GM12878 (cell line): Measurements from ENCODE around the gene DUSP10. TPM values are rescaled to one million over a fixed set of nuclear protein-coding genes. Genes with fewer than 3 reads are reported as not detected.

Experiments used
- ATAC-seq: fragments of 200-7000 bp; cut with Tn5 transposase; 3 replicates; pipeline ENCODE4 v1.9.1; 2020; ENCODE audit warnings: mild to moderate bottlenecking, moderate library complexity
- BruUV-seq: library from RNA; stranded (reverse); fragments of 400-500 nt; replicated peaks from 2 replicates; lab custom pipeline; 2021; lab: Mats Ljungman, UMichigan
- CTCF ChIA-PET: fragments of 300-600 bp; sonication (Branson Sonifier 250); formaldehyde crosslinking; extraction: SDS; loops from one replicate; lab custom pipeline; 2021; ENCODE audit warnings: inconsistent platforms; lab: Yijun Ruan, JAX
- POLR2A ChIA-PET: fragments of 350-600 bp; formaldehyde crosslinking; extraction: SDS; loops from one replicate; lab custom pipeline; 2021; ENCODE audit warnings: inconsistent platforms; lab: Charles Lee
- RAD21 ChIA-PET: fragments of 300-600 bp; sonication (Branson Sonifier 250); formaldehyde crosslinking; loops from one replicate; lab custom pipeline; 2023; ENCODE audit warnings: antibody characterized with exemption; ENCODE audit not compliant: unreplicated experiment; lab: Charles Lee
- SMC1A ChIA-PET: fragments of 300-600 bp; sonication (Branson Sonifier 250); formaldehyde crosslinking; loops from one replicate; lab custom pipeline; 2023; ENCODE audit not compliant: unreplicated experiment, uncharacterized antibody; lab: Charles Lee
- DNase-seq: peaks from one replicate; pipeline ENCODE4 v3.0.0-alpha.2; 2011; ENCODE audit warnings: low read depth, low spot score
- FAIRE-seq: peaks from 3 replicates; lab custom pipeline; 2011; peaks lifted over from hg19 to GRCh38; lab: Jason Lieb, UNC
- H2AFZ ChIP-seq: 2 replicates; pipeline ENCODE4 v1.6.0; 2011; ENCODE audit warnings: low read depth, low read length, control low read depth; ENCODE audit not compliant: control insufficient read depth
- H3K27ac ChIP-seq: 2 replicates; pipeline ENCODE4 v1.5.1; 2011; ENCODE audit warnings: control low read depth; ENCODE audit not compliant: control insufficient read depth, insufficient read depth
- H3K27me3 ChIP-seq, 2 experiments: replicated peaks in 1 of 2; 2 replicates each; pipeline versions ENCODE4 v1.6.0 to v1.6.1; 2011; ENCODE audit warnings: low read length in 1 of 2; ENCODE audit not compliant: control insufficient read depth in 2 of 2, insufficient read depth in 2 of 2
- H3K36me3 ChIP-seq, 2 experiments: 2 replicates each; pipeline ENCODE4 v1.5.1; 2011; ENCODE audit warnings: low read length in 1 of 2; ENCODE audit not compliant: control insufficient read depth in 2 of 2, insufficient read depth in 2 of 2
- H3K4me1 ChIP-seq: 2 replicates; pipeline ENCODE4 v1.6.1; 2011; ENCODE audit warnings: mild to moderate bottlenecking, low read length, moderate library complexity, mixed read lengths; ENCODE audit not compliant: control insufficient read depth, insufficient read depth
- H3K4me2 ChIP-seq: 2 replicates; pipeline ENCODE4 v1.6.0; 2011; ENCODE audit warnings: control low read depth; ENCODE audit not compliant: control insufficient read depth, insufficient read depth
- H3K4me3 ChIP-seq: fragments of 200-600 bp; sonication (generic); 2 replicates; pipeline ENCODE4 v1.5.1; 2016
- H3K79me2 ChIP-seq: 2 replicates; pipeline ENCODE4 v1.6.0; 2011; ENCODE audit warnings: low read length; ENCODE audit not compliant: control insufficient read depth, insufficient read depth
- H3K9ac ChIP-seq: 2 replicates; pipeline ENCODE4 v1.8.0; 2011; ENCODE audit warnings: low read length, control low read depth, mixed read lengths; ENCODE audit not compliant: control insufficient read depth, insufficient read depth
- H3K9me3 ChIP-seq: replicated peaks from 3 replicates; pipeline ENCODE4 v1.5.1; 2011; ENCODE audit warnings: mild to moderate bottlenecking, low read length; ENCODE audit not compliant: control insufficient read depth, insufficient read depth
- H4K20me1 ChIP-seq: 2 replicates; pipeline ENCODE4 v1.6.0; 2011; ENCODE audit not compliant: control insufficient read depth, insufficient read depth
- BMI1 ChIP-seq: fragments of 450-650 bp; IDR thresholded peaks from 2 replicates; pipeline ENCODE4 v1.6.1; 2016; ENCODE audit warnings: mild to moderate bottlenecking, moderate library complexity, borderline replicate concordance
- CHD2 ChIP-seq: IDR thresholded peaks from 2 replicates; pipeline ENCODE4 v1.6.1; 2011; ENCODE audit warnings: low read depth, low read length, improper control_type of control experiment, borderline replicate concordance
- CREM ChIP-seq: IDR thresholded peaks from 2 replicates; pipeline ENCODE4 v1.6.1; 2014; ENCODE audit warnings: antibody characterized with exemption, low read depth
- DPF2 ChIP-seq: fragments of 450-650 bp; IDR thresholded peaks from 2 replicates; pipeline ENCODE4 v1.6.1; 2017; ENCODE audit warnings: mild to moderate bottlenecking
- HDAC6 ChIP-seq: fragments of 200-600 bp; sonication (generic); IDR thresholded peaks from one replicate; pipeline ENCODE4 v1.8.0; 2017; ENCODE audit warnings: antibody characterized with exemption; ENCODE audit not compliant: unreplicated experiment
- IKZF2 ChIP-seq, 2 experiments: fragments of 450-650 bp; IDR thresholded peaks; 2 replicates each; pipeline ENCODE4 v1.6.1; 2017; ENCODE audit warnings: mild to moderate bottlenecking in 2 of 2, moderate library complexity in 2 of 2
- KDM1A ChIP-seq: fragments of 200-600 bp; sonication (generic); IDR thresholded peaks from 2 replicates; pipeline ENCODE4 v1.6.1; 2016; ENCODE audit warnings: borderline replicate concordance
- MTA2 ChIP-seq: fragments of 450-650 bp; IDR thresholded peaks from 2 replicates; pipeline ENCODE4 v1.6.1; 2016; ENCODE audit warnings: low read depth, mild to moderate bottlenecking, moderate library complexity
- POU2F2 ChIP-seq: IDR thresholded peaks from 3 replicates; pipeline ENCODE4 v1.6.1; 2011; ENCODE audit warnings: low read depth, mild to moderate bottlenecking, low read length, borderline replicate concordance
- TBL1XR1 ChIP-seq: IDR thresholded peaks from 2 replicates; pipeline ENCODE4 v1.6.1; 2012; ENCODE audit warnings: low read depth, low read length, improper control_type of control experiment
- TCF12 ChIP-seq: IDR thresholded peaks from 2 replicates; pipeline ENCODE4 v1.6.1; 2011; ENCODE audit warnings: low read depth, mild to moderate bottlenecking, low read length
- YY1 ChIP-seq: IDR thresholded peaks from 2 replicates; pipeline ENCODE4 v1.6.1; 2011; ENCODE audit warnings: low read depth, mild to moderate bottlenecking, low read length
- ZNF217 ChIP-seq: fragments of 450-650 bp; IDR thresholded peaks from 2 replicates; pipeline ENCODE4 v1.6.1; 2017; ENCODE audit warnings: antibody characterized with exemption, mild to moderate bottlenecking
- WGBS: methylation state at CpG from one replicate; pipeline ENCODE4 v1.1.6; 2016; ENCODE audit warnings: low lambda C conversion rate; ENCODE audit not compliant: insufficient replicate concordance, insufficient coverage; ENCODE audit errors: missing lambda C conversion rate; 5-methylcytosine and 5-hydroxymethylcytosine counted together
- in situ Hi-C: fragments of 300-500 bp; cut with MboI; formaldehyde crosslinking; loops from 9 replicates; pipeline ENCODE4 v1.14.3; 2018; ENCODE audit warnings: mixed read lengths
- intact Hi-C: fragments of 100-400 bp; cut with micrococcal nuclease; formaldehyde crosslinking; loops from one replicate; pipeline ENCODE4 v1.14.2; 2022; ENCODE audit not compliant: unreplicated experiment
- polyA plus RNA-seq, 11 experiments: library from polyadenylated mRNA; depleted of rRNA in 4 of 11; unstranded in 6 of 11; stranded (reverse) in 5 of 11; fragments of >200 nt; fragmentation: Nextera tagmentation in 4 of 11; fragmentation: Illumina TruSeq in 1 of 11; extraction: Ambion mirVana in 4 of 11; extraction: Trizol in 1 of 11; gene quantifications; 1 replicate in 1 of 11; 2 replicates in 10 of 11; pipeline versions ENCODE4 v1.2.1 to v1.2.3, GENCODE V29; 2011 to 2016; ENCODE audit warnings: inconsistent platforms in 2 of 11, missing spikeins in 2 of 11, low read depth in 1 of 11
- total RNA-seq, 4 experiments: library from RNA; depleted of rRNA in 3 of 4; stranded (reverse); fragments of >200 nt in 3 of 4; fragmentation: Illumina TruSeq in 1 of 4; extraction: Trizol in 1 of 4; gene quantifications; 2 replicates each; pipeline versions ENCODE4 v1.2.1 to v1.2.3, GENCODE V29; 2013 to 2021
- TF ChIP-seq, protein P1 (sequence below): fragments of 450-650 bp; IDR thresholded peaks from 2 replicates; pipeline ENCODE4 v1.6.1; 2017; ENCODE audit warnings: low read depth, mild to moderate bottlenecking, moderate library complexity
- TF ChIP-seq, protein P2 (sequence below): IDR thresholded peaks from 2 replicates; pipeline ENCODE4 v1.6.1; 2011; ENCODE audit warnings: low read depth, mild to moderate bottlenecking, low read length, moderate library complexity, borderline replicate concordance; ENCODE audit errors: extremely low read depth

The DUSP10 gene
- total and polyA plus RNA-seq, 10 of the 15 experiments (the other 5 are each of a cell fraction or from before 2014, with no cell fraction given), result 20.3 to 38.4 (median 27.8) TPM

DNA sequence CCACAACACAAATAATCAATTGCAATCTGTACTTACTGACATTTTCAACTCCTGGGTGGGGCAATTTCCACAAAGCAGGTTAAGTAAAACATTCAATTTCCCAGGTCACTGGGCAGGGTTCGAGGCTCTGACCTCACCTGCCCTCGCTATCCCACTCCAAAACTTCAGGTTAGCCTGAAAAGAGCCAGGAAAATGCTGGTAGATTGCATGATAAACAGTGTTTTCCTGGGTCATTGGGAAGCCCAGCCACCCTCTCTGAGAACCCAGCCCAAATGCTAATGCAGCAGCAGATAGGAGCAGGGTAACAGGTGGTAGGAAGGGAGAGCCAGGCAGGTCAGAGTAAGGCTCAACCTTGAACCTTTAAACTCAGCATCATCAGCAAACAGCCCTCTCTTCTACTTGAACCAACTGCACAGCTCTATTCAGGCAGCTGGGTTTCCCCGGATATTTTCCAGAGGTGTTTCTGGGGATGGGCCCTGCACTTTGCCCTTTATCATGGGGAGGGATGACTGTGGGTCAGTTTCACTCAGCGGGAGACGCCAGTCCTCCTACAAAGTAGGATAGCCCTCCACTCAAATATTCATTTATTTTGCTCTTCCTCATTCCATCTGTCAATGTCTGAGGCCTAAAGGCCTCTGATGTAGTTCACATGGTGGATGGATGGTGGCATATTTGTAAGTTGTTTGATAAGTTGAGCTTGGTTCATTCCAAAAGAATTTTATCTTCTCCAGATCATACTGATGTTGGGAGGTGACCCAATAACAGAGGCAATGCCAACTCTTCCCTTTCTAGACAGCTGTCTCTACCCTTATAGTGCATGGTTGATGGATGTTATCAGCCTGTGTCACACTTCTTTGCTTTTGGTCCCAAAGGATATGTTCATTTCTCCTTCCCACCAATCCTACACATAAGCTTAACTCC lies 65.7 kb downstream of the DUSP10 start:
- H3K4me1 ChIP-seq, result no peaks in the 10 kb centered on the region
- DNase-seq (no peak), ATAC-seq (no peak), FAIRE-seq (no peak)
- intact Hi-C loops (no loop called here), in situ Hi-C loops (no loop called here)
- no peaks in the 10 kb centered on the region for H3K79me2 ChIP-seq
- H3K4me3 ChIP-seq, result no peak overlapping the region
- H3K9ac ChIP-seq, result no peak overlapping the region
- ChIA-PET POLR2A (no interaction called here), RAD21 (no interaction called here), SMC1A (interaction anchor here (3.4 kb wide), 1 partner anchor 32 kb away, joined by 13 read pairs; no protein-coding TSS in a partner anchor), CTCF (no interaction called here)
- TF ChIP-seq ZNF217 (no peak), POU2F2 (no peak), HDAC6 (no peak), MTA2 (no peak), YY1 (no peak)
- no peak overlapping the region for H3K4me2 ChIP-seq
- no peaks in the 10 kb centered on the region for H4K20me1 ChIP-seq
- no peaks in the 10 kb centered on the region for H3K27me3 ChIP-seq
- no peak overlapping the region for H3K27ac ChIP-seq
- BruUV-seq, result no TSS peak
- H3K36me3 ChIP-seq, result no peaks in the 10 kb centered on the region
- no peaks in the 10 kb centered on the region; the same call in 2 of the 3 replicates for H3K9me3 ChIP-seq
- 70% methylated on average over 5 of the region's 5 CpGs for WGBS
- H2AFZ ChIP-seq, result no peak overlapping the region

DNA sequence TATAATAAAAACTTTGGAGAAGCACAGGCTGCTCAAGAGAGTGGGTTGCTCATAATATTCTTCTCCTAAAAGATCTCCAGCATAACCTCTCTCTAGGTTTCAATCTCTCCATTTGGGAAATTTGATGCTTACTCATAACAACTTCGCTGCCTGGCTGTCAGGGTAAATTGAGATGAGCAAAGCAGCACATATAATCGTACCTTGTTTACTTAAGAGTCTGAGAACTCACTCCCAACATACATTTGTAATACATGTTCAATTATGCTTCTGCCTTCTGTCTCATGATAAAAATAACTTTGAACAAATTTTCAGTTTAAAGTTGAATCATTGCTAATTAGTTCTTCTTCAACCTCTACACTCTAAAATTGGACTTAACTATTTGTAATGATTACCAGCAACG lies 68.9 kb downstream of the DUSP10 start:
- intact Hi-C loops (no loop called here), in situ Hi-C loops (no loop called here)
- Histone ChIP-seq H3K9ac (no peak overlapping the region), H3K4me3 (no peak overlapping the region), H4K20me1 (no peaks in the 10 kb centered on the region), H2AFZ (no peak overlapping the region), H3K79me2 (no peaks in the 10 kb centered on the region), H3K27me3 (no peaks in the 10 kb centered on the region), H3K9me3 (no peaks in the 10 kb centered on the region), H3K27ac (no peak overlapping the region), H3K4me1 (no peaks in the 10 kb centered on the region; the same call in 1 of the 2 replicates), H3K4me2 (no peak overlapping the region), H3K36me3 (no peaks in the 10 kb centered on the region)
- ChIA-PET SMC1A (interaction anchor here (1.3 to 2.1 kb wide), 2 partner anchors 35 to 67 kb away, joined by 3 to 13 read pairs; no protein-coding TSS in a partner anchor), POLR2A (no interaction called here), CTCF (interaction anchor here (1.0 to 1.4 kb wide), 2 partner anchors 10 to 35 kb away, joined by 3 to 4 read pairs; no protein-coding TSS in a partner anchor), RAD21 (no interaction called here)
- WGBS, result 49% methylated on average over 3 of the region's 3 CpGs
- DNase-seq, result no peak
- no peak for ATAC-seq
- no TSS peak for BruUV-seq
- no peak for FAIRE-seq
- TF ChIP-seq KDM1A, result no peak
- TF ChIP-seq BMI1, result no peak
- TF ChIP-seq DPF2, result no peak
- TF ChIP-seq TCF12, result no peak
- TF ChIP-seq, protein P1, sequence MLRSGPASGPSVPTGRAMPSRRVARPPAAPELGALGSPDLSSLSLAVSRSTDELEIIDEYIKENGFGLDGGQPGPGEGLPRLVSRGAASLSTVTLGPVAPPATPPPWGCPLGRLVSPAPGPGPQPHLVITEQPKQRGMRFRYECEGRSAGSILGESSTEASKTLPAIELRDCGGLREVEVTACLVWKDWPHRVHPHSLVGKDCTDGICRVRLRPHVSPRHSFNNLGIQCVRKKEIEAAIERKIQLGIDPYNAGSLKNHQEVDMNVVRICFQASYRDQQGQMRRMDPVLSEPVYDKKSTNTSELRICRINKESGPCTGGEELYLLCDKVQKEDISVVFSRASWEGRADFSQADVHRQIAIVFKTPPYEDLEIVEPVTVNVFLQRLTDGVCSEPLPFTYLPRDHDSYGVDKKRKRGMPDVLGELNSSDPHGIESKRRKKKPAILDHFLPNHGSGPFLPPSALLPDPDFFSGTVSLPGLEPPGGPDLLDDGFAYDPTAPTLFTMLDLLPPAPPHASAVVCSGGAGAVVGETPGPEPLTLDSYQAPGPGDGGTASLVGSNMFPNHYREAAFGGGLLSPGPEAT, result no peak
- no peak for TF ChIP-seq TBL1XR1
- TF ChIP-seq, protein P2, sequence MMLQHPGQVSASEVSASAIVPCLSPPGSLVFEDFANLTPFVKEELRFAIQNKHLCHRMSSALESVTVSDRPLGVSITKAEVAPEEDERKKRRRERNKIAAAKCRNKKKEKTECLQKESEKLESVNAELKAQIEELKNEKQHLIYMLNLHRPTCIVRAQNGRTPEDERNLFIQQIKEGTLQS, result no peak
- TF ChIP-seq HDAC6, result no peak
- no peak for TF ChIP-seq CHD2
- no peak for TF ChIP-seq IKZF2 (IDR thresholded peaks at IDR 0.05)
- TF ChIP-seq CREM, result no peak
